ENCODE data around the gene TEX22. TPM values are rescaled to one million over a fixed set of nuclear protein-coding genes. Genes with fewer than 3 reads are reported as not detected.

Gene TEX22
- total RNA-seq, 2 experiments from 2014 or later = 2.0 to 2.6 TPM

- H3K9me3 Mint-ChIP-seq = no peaks in the 10 kb centered on the region
- DNase-seq = no peak
- H3K27me3 Mint-ChIP-seq (ENCODE audit: low read depth) = no peaks in the 10 kb centered on the region
- CTCF ChIA-PET = interaction anchor here (1.6 kb wide), 1 partner anchor 46 kb away, joined by 3 read pairs; no protein-coding TSS in a partner anchor
- intact Hi-C loops (cut with micrococcal nuclease) = no loop called here
- H3K4me1 Mint-ChIP-seq (ENCODE audit: low read depth) = no peaks in the 10 kb centered on the region
- H3K27ac Mint-ChIP-seq = no peak overlapping the region
- no peak overlapping the region for H3K4me3 Mint-ChIP-seq
- peaks cover under 1% of the 10 kb centered on the region for H3K36me3 Mint-ChIP-seq (ENCODE audit: low read depth)
Observed at GRCh38 chr14:105446971-105447370, 48.6 kb downstream of the TEX22 start.

GRCh38 chr14:105447651-105448640, 49.6 kb downstream of the TEX22 start:
- intact Hi-C loops (cut with micrococcal nuclease) = loop anchor here (1.0 to 2.0 kb wide), 2 partner anchors 43 to 80 kb away; partner anchors contain the start of gene TEDC1
- no peak for DNase-seq
- Mint-ChIP-seq H3K4me3 (no peak overlapping the region), H3K36me3 (ENCODE audit: low read depth) (peaks cover 8% of the 10 kb centered on the region), H3K27me3 (ENCODE audit: low read depth) (no peaks in the 10 kb centered on the region), H3K4me1 (ENCODE audit: low read depth) (no peaks in the 10 kb centered on the region), H3K9me3 (no peaks in the 10 kb centered on the region), H3K27ac (no peak overlapping the region)
- CTCF ChIA-PET = interaction anchor here (1.6 kb wide), 1 partner anchor 45 kb away, joined by 3 read pairs; no protein-coding TSS in a partner anchor

- no peak overlapping the region for H3K4me3 Mint-ChIP-seq
- H3K27ac Mint-ChIP-seq = no peak overlapping the region
- peak; percentile 52 for DNase-seq
- intact Hi-C loops (cut with micrococcal nuclease) = loop anchor here (1.0 to 2.0 kb wide), 2 partner anchors 42 to 80 kb away; partner anchors contain the start of gene TEDC1
- H3K4me1 Mint-ChIP-seq (ENCODE audit: low read depth) = no peaks in the 10 kb centered on the region
- H3K9me3 Mint-ChIP-seq = no peaks in the 10 kb centered on the region
- CTCF ChIA-PET = interaction anchor here (1.6 kb wide), 1 partner anchor 44 kb away, joined by 3 read pairs; no protein-coding TSS in a partner anchor
- no peaks in the 10 kb centered on the region for H3K27me3 Mint-ChIP-seq (ENCODE audit: low read depth)
- H3K36me3 Mint-ChIP-seq (ENCODE audit: low read depth) = peaks cover 8% of the 10 kb centered on the region
Observed at GRCh38 chr14:105448706-105449111, 50.4 kb downstream of the TEX22 start.

GRCh38 chr14:105449276-105450122, 51.2 kb downstream of the TEX22 start:
- Mint-ChIP-seq H3K4me3 (no peak overlapping the region), H3K9me3 (no peaks in the 10 kb centered on the region), H3K36me3 (ENCODE audit: low read depth) (peaks cover 11% of the 10 kb centered on the region), H3K27ac (no peak overlapping the region), H3K27me3 (ENCODE audit: low read depth) (no peaks in the 10 kb centered on the region), H3K4me1 (ENCODE audit: low read depth) (no peaks in the 10 kb centered on the region)
- no peak for DNase-seq
- intact Hi-C loops (cut with micrococcal nuclease) = loop anchor here (2.0 kb wide), 1 partner anchor 41 kb away; the partner anchor contains the start of gene TEDC1
- CTCF ChIA-PET = no interaction called here

- Mint-ChIP-seq H3K27ac (no peak overlapping the region), H3K9me3 (no peaks in the 10 kb centered on the region), H3K4me1 (ENCODE audit: low read depth) (no peaks in the 10 kb centered on the region), H3K27me3 (ENCODE audit: low read depth) (no peaks in the 10 kb centered on the region), H3K4me3 (no peak overlapping the region), H3K36me3 (ENCODE audit: low read depth) (peaks cover 11% of the 10 kb centered on the region)
- intact Hi-C loops (cut with micrococcal nuclease) = no loop called here
- CTCF ChIA-PET = no interaction called here
- DNase-seq = no peak
Observed at GRCh38 chr14:105450123-105450505, 51.8 kb downstream of the TEX22 start.

GRCh38 chr14:105450864-105451720, 52.8 kb downstream of the TEX22 start:
- Mint-ChIP-seq H3K4me3 (no peak overlapping the region), H3K9me3 (no peaks in the 10 kb centered on the region), H3K36me3 (ENCODE audit: low read depth) (peaks cover 14% of the 10 kb centered on the region), H3K27ac (no peak overlapping the region), H3K27me3 (ENCODE audit: low read depth) (no peaks in the 10 kb centered on the region), H3K4me1 (ENCODE audit: low read depth) (no peaks in the 10 kb centered on the region)
- intact Hi-C loops (cut with micrococcal nuclease) = no loop called here
- DNase-seq = no peak
- CTCF ChIA-PET = no interaction called here

GRCh38 chr14:105452963-105453362, 54.6 kb downstream of the TEX22 start:
- CTCF ChIA-PET = no interaction called here
- intact Hi-C loops (cut with micrococcal nuclease) = no loop called here
- Mint-ChIP-seq H3K27ac (no peak overlapping the region), H3K4me1 (ENCODE audit: low read depth) (no peaks in the 10 kb centered on the region), H3K36me3 (ENCODE audit: low read depth) (peaks cover 14% of the 10 kb centered on the region), H3K27me3 (ENCODE audit: low read depth) (no peaks in the 10 kb centered on the region), H3K4me3 (no peak overlapping the region), H3K9me3 (no peaks in the 10 kb centered on the region)
- DNase-seq = no peak

GRCh38 chr14:105453847-105454246, 55.5 kb downstream of the TEX22 start:
- no peaks in the 10 kb centered on the region for H3K9me3 Mint-ChIP-seq
- no peak for DNase-seq
- no peak overlapping the region for H3K27ac Mint-ChIP-seq
- intact Hi-C loops (cut with micrococcal nuclease) = no loop called here
- no peak overlapping the region for H3K4me3 Mint-ChIP-seq
- H3K27me3 Mint-ChIP-seq (ENCODE audit: low read depth) = no peaks in the 10 kb centered on the region
- peaks cover 14% of the 10 kb centered on the region for H3K36me3 Mint-ChIP-seq (ENCODE audit: low read depth)
- H3K4me1 Mint-ChIP-seq (ENCODE audit: low read depth) = no peaks in the 10 kb centered on the region
- CTCF ChIA-PET = no interaction called here

GRCh38 chr14:105455086-105455640, 56.8 kb downstream of the TEX22 start:
- Mint-ChIP-seq H3K4me3 (no peak overlapping the region), H3K4me1 (ENCODE audit: low read depth) (no peaks in the 10 kb centered on the region), H3K27ac (no peak overlapping the region), H3K9me3 (no peaks in the 10 kb centered on the region), H3K36me3 (ENCODE audit: low read depth) (peaks cover 14% of the 10 kb centered on the region), H3K27me3 (ENCODE audit: low read depth) (no peaks in the 10 kb centered on the region)
- no peak for DNase-seq
- CTCF ChIA-PET = interaction anchor here (1.3 kb wide), 1 partner anchor 34 kb away, joined by 3 read pairs; no protein-coding TSS in a partner anchor
- intact Hi-C loops (cut with micrococcal nuclease) = no loop called here

- peaks cover 14% of the 10 kb centered on the region for H3K36me3 Mint-ChIP-seq (ENCODE audit: low read depth)
- DNase-seq = no peak
- CTCF ChIA-PET = interaction anchor here (1.3 kb wide), 1 partner anchor 33 kb away, joined by 3 read pairs; no protein-coding TSS in a partner anchor
- H3K9me3 Mint-ChIP-seq = no peaks in the 10 kb centered on the region
- no peak overlapping the region for H3K4me3 Mint-ChIP-seq
- no peak overlapping the region for H3K27ac Mint-ChIP-seq
- H3K27me3 Mint-ChIP-seq (ENCODE audit: low read depth) = no peaks in the 10 kb centered on the region
- intact Hi-C loops (cut with micrococcal nuclease) = no loop called here
- H3K4me1 Mint-ChIP-seq (ENCODE audit: low read depth) = no peaks in the 10 kb centered on the region
Observed at GRCh38 chr14:105455766-105456660, 57.7 kb downstream of the TEX22 start.
